A375 (cell line): ENCODE data around the gene UMPS. TPM values are rescaled to one million over a fixed set of nuclear protein-coding genes. Genes with fewer than 3 reads are reported as not detected.

ENCODE experiments used
- small RNA-seq: library from RNA; depleted of rRNA; stranded (forward); fragments of <200 nt; gene quantifications from one replicate; pipeline ENCODE3, GENCODE V24; 2014
- total RNA-seq: library from RNA; depleted of rRNA; stranded (reverse); fragments of >200 nt; shearing (Covaris generic); gene quantifications from 2 replicates; pipeline ENCODE4 v1.2.3, GENCODE V29; 2014; rRNA removed

UMPS gene
- total RNA-seq, result 57.4 and 62.5 TPM in 2 replicates

DNA sequence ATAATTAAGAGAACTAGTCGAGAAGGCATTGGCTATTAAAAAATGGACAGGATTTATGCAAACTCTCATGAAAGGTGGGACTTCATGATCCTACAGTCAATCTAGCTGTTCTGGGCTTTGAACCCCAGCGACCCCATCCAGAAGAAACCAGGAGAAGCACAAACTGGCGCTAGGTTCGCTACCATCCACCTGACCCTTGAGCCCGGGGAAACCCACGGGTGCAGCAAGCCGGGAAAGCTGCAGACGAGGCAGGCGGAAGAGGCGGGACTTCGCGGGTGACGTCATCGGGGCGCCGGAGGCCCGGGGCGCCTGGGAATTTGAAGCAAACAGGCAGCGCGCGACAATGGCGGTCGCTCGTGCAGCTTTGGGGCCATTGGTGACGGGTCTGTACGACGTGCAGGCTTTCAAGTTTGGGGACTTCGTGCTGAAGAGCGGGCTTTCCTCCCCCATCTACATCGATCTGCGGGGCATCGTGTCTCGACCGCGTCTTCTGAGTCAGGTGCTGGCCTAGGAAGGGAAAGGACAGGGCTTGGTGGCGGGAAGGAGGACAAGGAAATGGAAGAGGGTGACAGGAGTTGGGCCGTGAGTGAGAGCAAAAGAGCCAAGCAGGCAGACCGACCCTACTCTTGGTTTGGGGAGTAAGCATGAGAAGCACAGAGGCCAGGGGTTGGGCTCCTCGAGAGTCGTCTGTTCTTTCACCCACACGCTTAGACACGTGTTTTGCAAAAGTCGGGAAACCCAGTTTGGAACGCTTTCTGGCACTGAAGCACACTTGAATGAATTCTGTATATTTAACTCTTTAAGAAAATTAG, at the start of gene UMPS:
Gene UMPS (plus strand): TSS at position 324 of the 812 bp plus-strand sequence. CDS start 20 bp downstream, at position 344.

Small RNAs within 50 kb of the gene (small RNA-seq; reads per million reads assigned to genes)
- not detected for gene MIR544B

Other genes starting within 250 kb of the UMPS start
- gene ITGB5, start 156.9 kb downstream of the UMPS start, total RNA-seq, result 257 and 271 TPM in 2 replicates
- 0.04 TPM in 1 of 2 replicates, not detected in the other for gene MUC13, start 204.3 kb downstream of the UMPS start, total RNA-seq